ENCODE results near the gene CLTCL1.

GRCh38 chr22:19232623-19233022 is 58.9 kb downstream of the CLTCL1 start:
- TF ChIP-seq SUZ12 (IDR thresholded peaks at IDR 0.05) (no peak), PKNOX1 (IDR thresholded peaks at IDR 0.05) (no peak), ARNT (IDR thresholded peaks at IDR 0.05) (no peak), NFRKB (IDR thresholded peaks at IDR 0.05) (no peak), FOXK2 (IDR thresholded peaks at IDR 0.05) (no peak), ELF4 (IDR thresholded peaks at IDR 0.05) (no peak), TARDBP (IDR thresholded peaks at IDR 0.05) (no peak), FOXM1 (IDR thresholded peaks at IDR 0.05; ENCODE audit: borderline replicate concordance) (no peak), LEF1 (IDR thresholded peaks at IDR 0.05; ENCODE audit: borderline replicate concordance) (no peak), BHLHE40 (IDR thresholded peaks at IDR 0.05; ENCODE audit: borderline replicate concordance) (no peak), SP1 (IDR thresholded peaks at IDR 0.05) (no peak), CTBP1 (IDR thresholded peaks at IDR 0.05; ENCODE audit: borderline replicate concordance) (no peak), FOXA1 (IDR thresholded peaks at IDR 0.05) (no peak)

All from HEK293T (cell line).